ENCODE measurements around the gene RABGGTA.

DNA sequence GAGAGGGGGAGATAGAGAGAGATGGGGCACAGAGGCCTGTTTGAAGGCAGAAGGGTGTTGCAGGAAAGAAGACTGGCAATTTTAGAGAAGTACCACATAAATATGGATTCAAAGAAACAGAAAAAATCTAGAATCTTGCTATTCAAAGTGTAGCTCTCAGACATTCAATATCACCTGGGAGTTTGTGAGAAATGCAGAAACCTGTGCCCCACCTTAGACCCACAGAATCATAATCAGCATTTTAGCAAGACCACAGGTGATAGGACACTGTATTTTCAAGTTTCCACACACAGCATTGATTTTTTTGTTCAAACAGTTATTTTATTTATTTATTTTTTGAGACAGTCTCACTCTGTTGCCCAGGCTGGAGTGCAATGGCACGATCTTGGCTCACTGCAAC, 42.5 kb downstream of the RABGGTA start:
- TF ChIP-seq EZH2 (IDR thresholded peaks at IDR 0.05; ENCODE audit: insufficient read depth, poor library complexity, severe bottlenecking) (no peak), EZH2phosphoT487 (IDR thresholded peaks at IDR 0.05; ENCODE audit: insufficient read depth, low read depth) (no peak)

All from GM23248 (cell line).